ENCODE data around the gene ZNF423. TPM values are rescaled to one million over a fixed set of nuclear protein-coding genes. Genes with fewer than 3 reads are reported as not detected.

ZNF423 gene
- total RNA-seq, 1 experiment from 2014 or later = 11.1 TPM

- Histone ChIP-seq H3K9me3 (ENCODE audit: low read depth, low read length, poor library complexity, severe bottlenecking) (no peaks in the 10 kb centered on the region), H3K27me3 (replicated peaks; ENCODE audit: insufficient read depth, low read depth, low read length, poor library complexity) (no peaks in the 10 kb centered on the region), H3K27ac (ENCODE audit: low read depth, low read length, poor library complexity, severe bottlenecking) (no peak overlapping the region), H3K4me1 (ENCODE audit: insufficient read depth, low read length, poor library complexity, severe bottlenecking) (peaks cover 18% of the 10 kb centered on the region), H3K36me3 (ENCODE audit: insufficient read depth, low read length, poor library complexity, severe bottlenecking) (no peaks in the 10 kb centered on the region), H3K4me3 (ENCODE audit: low read depth, low read length, poor library complexity, severe bottlenecking) (no peak overlapping the region)
- TF ChIP-seq EZH2 (IDR thresholded peaks at IDR 0.05; ENCODE audit: borderline replicate concordance, low read depth, low read length, poor library complexity, severe bottlenecking) = no peak
- no peak for TF ChIP-seq CTCF (conservative IDR thresholded peaks at IDR 0.05; ENCODE audit: low read depth, low read length)
- intact Hi-C loops (cut with micrococcal nuclease; ENCODE audit: unreplicated experiment) = no loop called here
- POLR2A ChIA-PET (ENCODE audit: low non-redundant PET) = interaction anchor here (0.6 kb wide), 1 partner anchor 253 kb away, joined by 4 read pairs; no protein-coding TSS in a partner anchor
- BruUV-seq (replicated peaks) = no TSS peak
- no peak for DNase-seq (ENCODE audit: low spot score)
- CTCF ChIA-PET = no interaction called here
Observed at GRCh38 chr16:49617710-49618330, 238.1 kb downstream of the ZNF423 start.

- H3K36me3 ChIP-seq (ENCODE audit: insufficient read depth, low read length, poor library complexity, severe bottlenecking) = no peaks in the 10 kb centered on the region
- BruUV-seq (replicated peaks) = no TSS peak
- H3K4me1 ChIP-seq (ENCODE audit: insufficient read depth, low read length, poor library complexity, severe bottlenecking) = peaks cover 18% of the 10 kb centered on the region
- no peak for TF ChIP-seq EZH2 (IDR thresholded peaks at IDR 0.05; ENCODE audit: borderline replicate concordance, low read depth, low read length, poor library complexity, severe bottlenecking)
- no peak for TF ChIP-seq CTCF (conservative IDR thresholded peaks at IDR 0.05; ENCODE audit: low read depth, low read length)
- no peak overlapping the region for H3K27ac ChIP-seq (ENCODE audit: low read depth, low read length, poor library complexity, severe bottlenecking)
- H3K27me3 ChIP-seq (replicated peaks; ENCODE audit: insufficient read depth, low read depth, low read length, poor library complexity) = no peaks in the 10 kb centered on the region
- intact Hi-C loops (cut with micrococcal nuclease; ENCODE audit: unreplicated experiment) = no loop called here
- ChIA-PET CTCF (no interaction called here), POLR2A (ENCODE audit: low non-redundant PET) (interaction anchor here (0.6 kb wide), 1 partner anchor 254 kb away, joined by 4 read pairs; no protein-coding TSS in a partner anchor)
- no peaks in the 10 kb centered on the region for H3K9me3 ChIP-seq (ENCODE audit: low read depth, low read length, poor library complexity, severe bottlenecking)
- no peak for DNase-seq (ENCODE audit: low spot score)
- no peak overlapping the region for H3K4me3 ChIP-seq (ENCODE audit: low read depth, low read length, poor library complexity, severe bottlenecking)
Observed at GRCh38 chr16:49617016-49617629, 238.8 kb downstream of the ZNF423 start.

GRCh38 chr16:49615576-49615975, 240.3 kb downstream of the ZNF423 start:
- DNase-seq (ENCODE audit: low spot score) = no peak
- Histone ChIP-seq H3K9me3 (ENCODE audit: low read depth, low read length, poor library complexity, severe bottlenecking) (no peaks in the 10 kb centered on the region), H3K36me3 (ENCODE audit: insufficient read depth, low read length, poor library complexity, severe bottlenecking) (no peaks in the 10 kb centered on the region), H3K4me1 (ENCODE audit: insufficient read depth, low read length, poor library complexity, severe bottlenecking) (peaks cover 9% of the 10 kb centered on the region), H3K4me3 (ENCODE audit: low read depth, low read length, poor library complexity, severe bottlenecking) (no peak overlapping the region), H3K27ac (ENCODE audit: low read depth, low read length, poor library complexity, severe bottlenecking) (no peak overlapping the region), H3K27me3 (replicated peaks; ENCODE audit: insufficient read depth, low read depth, low read length, poor library complexity) (no peaks in the 10 kb centered on the region)
- ChIA-PET CTCF (no interaction called here), POLR2A (ENCODE audit: low non-redundant PET) (no interaction called here)
- TF ChIP-seq CTCF (conservative IDR thresholded peaks at IDR 0.05; ENCODE audit: low read depth, low read length) (no peak), EZH2 (IDR thresholded peaks at IDR 0.05; ENCODE audit: borderline replicate concordance, low read depth, low read length, poor library complexity, severe bottlenecking) (no peak)
- BruUV-seq (replicated peaks) = no TSS peak
- intact Hi-C loops (cut with micrococcal nuclease; ENCODE audit: unreplicated experiment) = no loop called here
